ENCODE results near the gene UBTD1. TPM values are rescaled to one million over a fixed set of nuclear protein-coding genes. Genes with fewer than 3 reads are reported as not detected.

The UBTD1 gene
- total RNA-seq, 2 experiments from 2014 or later, result 0.99 to 1.3 TPM

DNA sequence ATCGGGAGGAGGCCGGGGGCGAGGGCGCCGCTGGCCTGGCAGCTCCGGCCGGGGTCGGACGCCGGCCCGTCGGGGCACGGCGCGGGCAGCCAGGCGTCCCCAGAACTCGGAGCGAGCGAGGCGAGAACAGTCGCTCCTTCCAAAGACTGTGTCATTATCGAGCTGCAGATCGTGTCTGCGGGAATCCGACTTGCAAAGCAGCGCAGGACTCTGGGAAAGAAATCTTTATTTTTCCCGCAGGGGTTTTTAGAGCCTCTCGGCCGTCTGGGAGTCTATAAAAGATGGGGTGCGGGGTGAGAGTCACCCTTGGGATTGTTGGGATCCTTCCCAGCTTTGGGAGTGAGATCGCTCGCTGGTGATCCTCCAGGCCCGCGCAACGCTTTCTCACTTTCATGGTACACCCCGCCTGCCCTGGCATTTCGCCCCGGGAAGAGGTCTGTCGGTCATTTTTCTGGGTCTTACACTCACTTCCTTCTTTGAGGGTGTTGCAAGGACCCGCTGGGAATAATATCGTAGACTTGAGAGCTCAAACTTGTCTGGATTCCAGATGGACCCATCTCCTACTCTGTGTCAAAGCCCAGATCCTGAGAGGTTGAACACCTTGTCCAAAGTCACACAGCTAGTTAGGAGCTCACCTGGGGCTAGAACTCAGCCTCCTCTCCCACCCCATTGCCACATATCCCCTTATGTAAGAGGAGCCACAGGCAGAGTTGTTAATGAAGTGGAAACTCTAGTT, 1.0 kb downstream of the UBTD1 start:
- Mint-ChIP-seq H3K4me3 (peak overlapping the region; percentile 35), H3K36me3 (peaks cover 4% of the 10 kb centered on the region), H3K27me3 (peaks cover 26% of the 10 kb centered on the region), H3K27ac (no peak overlapping the region), H3K9me3 (no peaks in the 10 kb centered on the region), H3K4me1 (peaks cover 29% of the 10 kb centered on the region)
- no peak for DNase-seq

DNA sequence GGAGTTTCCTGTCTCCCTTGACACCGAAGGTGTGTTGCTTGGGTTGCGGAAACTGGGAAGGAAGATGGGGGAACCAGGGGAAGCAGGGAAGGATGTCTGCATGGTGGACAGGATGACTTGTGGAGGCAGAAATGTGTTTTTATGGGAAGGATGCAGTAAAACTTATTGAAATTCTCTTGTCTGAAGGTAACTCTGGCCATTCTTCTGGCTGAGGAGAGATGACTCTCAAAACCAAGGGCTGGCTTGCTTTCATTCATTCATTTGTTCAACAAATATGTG, 1.5 kb downstream of the UBTD1 start:
- H3K36me3 Mint-ChIP-seq, result peaks cover 4% of the 10 kb centered on the region
- no peak overlapping the region for H3K4me3 Mint-ChIP-seq
- no peak overlapping the region for H3K27ac Mint-ChIP-seq
- peaks cover 24% of the 10 kb centered on the region for H3K4me1 Mint-ChIP-seq
- no peaks in the 10 kb centered on the region for H3K9me3 Mint-ChIP-seq
- DNase-seq, result no peak
- H3K27me3 Mint-ChIP-seq, result peaks cover 26% of the 10 kb centered on the region

DNA sequence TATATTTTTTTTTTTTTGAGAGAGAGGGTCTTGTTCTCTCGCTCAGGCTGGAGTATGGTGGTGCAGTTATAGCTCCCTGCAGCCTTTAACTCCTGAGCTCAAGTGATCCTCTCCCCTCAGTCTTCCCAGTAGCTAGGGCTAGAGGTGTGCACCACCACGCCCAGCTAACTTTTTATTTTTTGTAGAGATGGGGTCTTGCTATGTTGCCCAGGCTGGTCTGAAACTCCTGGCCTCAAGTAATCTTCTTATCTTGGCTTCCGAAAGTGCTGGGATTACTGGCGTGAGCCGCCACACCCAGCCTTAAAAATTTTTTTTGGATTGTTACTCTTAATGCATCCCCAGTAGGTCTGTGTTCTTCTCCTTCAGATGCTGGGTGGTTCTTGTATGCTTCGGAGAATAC, 4.2 kb downstream of the UBTD1 start:
- no peak overlapping the region for H3K4me3 Mint-ChIP-seq
- peaks cover 26% of the 10 kb centered on the region for H3K27me3 Mint-ChIP-seq
- no peak for DNase-seq
- H3K27ac Mint-ChIP-seq, result no peak overlapping the region
- peaks cover 4% of the 10 kb centered on the region for H3K4me1 Mint-ChIP-seq
- no peaks in the 10 kb centered on the region for H3K9me3 Mint-ChIP-seq
- H3K36me3 Mint-ChIP-seq, result peaks cover 2% of the 10 kb centered on the region

DNA sequence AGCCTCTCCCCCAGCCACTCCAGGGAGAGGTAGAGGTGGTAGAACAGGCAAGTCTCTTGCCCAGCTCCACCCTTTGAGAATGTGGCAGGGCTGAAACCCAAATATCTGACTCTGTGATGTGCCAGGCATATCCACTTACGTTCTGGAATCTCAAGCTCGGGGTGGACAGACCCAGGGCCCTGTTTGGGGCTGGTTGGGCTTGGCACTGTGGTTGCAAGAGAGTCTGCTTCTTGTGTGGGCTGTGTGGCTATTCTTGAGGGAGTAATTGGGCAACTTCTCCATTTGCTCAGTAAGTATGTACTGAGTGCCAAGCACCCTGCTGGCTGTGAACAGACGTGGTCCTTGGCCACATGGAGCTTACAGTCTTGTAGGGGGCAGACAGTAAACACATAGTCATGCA, 4.7 kb downstream of the UBTD1 start:
- no peak overlapping the region for H3K4me3 Mint-ChIP-seq
- H3K27me3 Mint-ChIP-seq, result peaks cover 26% of the 10 kb centered on the region
- H3K4me1 Mint-ChIP-seq, result peaks cover 4% of the 10 kb centered on the region
- no peaks in the 10 kb centered on the region for H3K36me3 Mint-ChIP-seq
- no peaks in the 10 kb centered on the region for H3K9me3 Mint-ChIP-seq
- DNase-seq, result no peak
- H3K27ac Mint-ChIP-seq, result no peak overlapping the region

DNA sequence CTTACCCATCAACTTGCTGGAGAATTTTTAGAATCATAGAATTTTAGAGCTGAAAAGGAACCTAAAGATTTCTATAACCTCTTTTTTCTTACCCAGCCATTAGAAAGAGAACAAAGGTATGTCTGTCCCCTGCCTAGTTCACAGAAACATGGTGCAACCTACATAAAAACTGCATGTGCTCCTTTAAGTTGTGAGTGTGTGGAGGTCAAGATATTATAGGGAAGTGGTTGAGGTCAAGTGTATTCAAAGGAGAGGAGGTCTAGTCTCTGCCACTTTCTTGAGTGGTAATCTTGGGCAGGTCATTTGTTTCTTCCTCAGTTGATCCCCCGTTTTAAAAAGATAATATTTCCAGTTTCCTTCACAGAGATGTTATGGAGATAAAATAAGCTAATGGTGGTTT, 6.4 kb downstream of the UBTD1 start:
- no peak overlapping the region for H3K27ac Mint-ChIP-seq
- no peak for DNase-seq
- H3K9me3 Mint-ChIP-seq, result no peaks in the 10 kb centered on the region
- peaks cover under 1% of the 10 kb centered on the region for H3K4me1 Mint-ChIP-seq
- H3K36me3 Mint-ChIP-seq, result no peaks in the 10 kb centered on the region
- H3K4me3 Mint-ChIP-seq, result no peak overlapping the region
- H3K27me3 Mint-ChIP-seq, result peaks cover 20% of the 10 kb centered on the region

DNA sequence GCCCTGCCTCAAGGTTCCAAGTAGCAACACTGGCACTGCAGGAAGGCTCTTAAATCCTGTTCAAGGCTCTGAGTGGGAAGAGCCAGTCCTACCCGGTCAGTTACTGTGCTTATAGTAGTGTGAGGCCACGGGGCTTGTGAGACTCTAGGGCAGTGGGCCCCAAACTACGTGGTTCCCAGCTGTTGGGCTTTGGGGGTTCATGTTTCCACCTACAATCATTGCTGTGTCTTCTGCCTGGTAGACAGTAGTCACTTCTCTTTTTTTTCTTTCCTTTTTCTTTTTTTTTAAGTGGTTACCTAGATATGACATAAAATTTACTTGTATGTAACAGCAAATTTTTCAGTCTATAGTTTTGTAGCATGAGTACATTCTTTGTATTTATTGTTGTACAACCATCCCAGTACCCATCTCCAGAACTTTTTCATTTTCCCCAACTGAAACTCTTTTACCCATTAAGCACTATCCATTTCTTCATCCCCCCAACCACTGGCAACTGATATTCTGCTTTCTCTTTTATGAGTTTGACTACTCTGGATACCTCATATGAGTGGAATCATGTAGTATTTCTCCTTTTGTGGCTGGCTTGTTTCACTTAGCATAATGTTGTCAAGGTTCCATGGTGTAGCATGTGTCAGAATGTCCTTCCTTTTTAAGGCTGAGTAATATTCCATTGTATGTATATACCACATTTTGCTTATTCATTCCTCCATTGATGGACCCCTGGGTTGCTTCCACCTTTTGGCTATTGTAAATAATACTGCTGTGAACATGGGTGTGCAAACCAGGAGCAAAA, 7.7 kb downstream of the UBTD1 start:
- no peak overlapping the region for H3K4me3 Mint-ChIP-seq

DNA sequence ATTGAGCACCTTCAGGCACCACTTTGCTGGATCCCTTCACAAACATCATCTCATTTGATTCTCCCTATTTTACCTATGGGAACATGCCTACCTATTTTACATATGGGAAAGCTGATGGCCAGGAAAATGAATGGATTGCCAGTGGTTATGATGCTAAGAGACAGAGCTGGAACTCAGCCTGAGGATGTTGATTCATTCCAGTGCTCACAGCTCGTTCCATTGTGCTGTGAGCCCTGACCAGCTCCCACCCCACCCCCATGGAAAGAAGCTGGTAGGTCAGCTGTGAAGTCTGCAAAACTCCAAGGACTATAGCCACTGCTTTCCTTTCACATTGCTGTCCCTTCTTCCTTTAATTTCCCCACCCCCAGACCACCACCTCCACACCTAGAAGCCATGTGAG, 9.6 kb downstream of the UBTD1 start:
- H3K9me3 Mint-ChIP-seq, result no peaks in the 10 kb centered on the region
- H3K27me3 Mint-ChIP-seq, result no peaks in the 10 kb centered on the region
- DNase-seq, result no peak
- no peaks in the 10 kb centered on the region for H3K36me3 Mint-ChIP-seq
- no peaks in the 10 kb centered on the region for H3K4me1 Mint-ChIP-seq
- no peak overlapping the region for H3K27ac Mint-ChIP-seq
- H3K4me3 Mint-ChIP-seq, result no peak overlapping the region

More for the DNA sequence above, 7.7 kb downstream of the UBTD1 start:
- Mint-ChIP-seq H3K27ac (no peak overlapping the region), H3K9me3 (no peaks in the 10 kb centered on the region), H3K4me1 (no peaks in the 10 kb centered on the region), H3K27me3 (peaks cover 7% of the 10 kb centered on the region), H3K36me3 (no peaks in the 10 kb centered on the region)
- no peak for DNase-seq

DNA sequence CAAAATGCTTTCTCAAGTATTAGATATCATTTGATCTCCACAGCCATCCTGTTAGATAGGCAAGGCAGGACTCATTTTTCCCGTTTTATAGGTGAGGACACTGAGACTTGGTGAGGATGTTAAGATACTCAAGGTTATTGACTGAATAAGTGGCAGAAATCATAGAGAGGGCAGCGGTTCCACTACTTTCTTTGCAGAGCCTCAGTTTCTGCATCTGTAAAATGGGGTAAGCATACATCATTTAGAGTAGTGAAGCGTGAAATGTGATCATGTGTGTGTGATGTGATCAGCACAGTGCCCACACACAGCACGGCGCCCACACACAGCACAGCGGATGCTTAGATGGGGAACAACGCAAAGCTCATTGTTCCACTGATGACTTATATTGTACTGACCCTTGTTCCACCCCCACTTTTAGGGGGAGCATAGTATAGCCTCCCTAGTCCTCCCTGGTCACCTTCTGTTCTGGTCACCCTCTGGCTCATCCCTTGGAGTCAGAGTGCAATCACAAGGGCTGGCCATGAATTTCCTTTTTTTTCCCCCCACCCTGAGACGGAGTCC, 10.5 kb downstream of the UBTD1 start:
- Mint-ChIP-seq H3K4me3 (no peak overlapping the region), H3K27me3 (no peaks in the 10 kb centered on the region), H3K27ac (no peak overlapping the region), H3K9me3 (no peaks in the 10 kb centered on the region), H3K4me1 (no peaks in the 10 kb centered on the region), H3K36me3 (no peaks in the 10 kb centered on the region)
- no peak for DNase-seq

DNA sequence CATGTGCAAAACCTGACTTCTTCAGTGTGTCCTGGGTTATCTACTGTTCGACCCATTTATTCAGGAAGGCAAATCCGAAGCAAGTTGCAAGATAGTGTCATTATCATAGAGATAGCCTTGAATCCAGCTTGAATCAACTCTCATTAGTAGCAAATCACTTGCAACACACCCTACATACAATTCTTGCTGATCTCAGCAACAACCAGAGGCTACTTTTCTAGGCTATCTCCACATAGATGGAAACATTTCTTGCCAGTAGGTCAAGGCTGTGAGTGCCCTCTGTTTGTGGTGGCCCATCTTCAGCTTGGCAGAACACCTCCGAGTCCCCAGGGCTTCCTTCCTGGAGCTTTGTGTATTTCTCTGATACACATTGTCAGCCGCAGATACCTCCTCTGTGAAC, 12.0 kb downstream of the UBTD1 start:
- H3K27ac Mint-ChIP-seq, result no peak overlapping the region
- DNase-seq, result no peak
- no peak overlapping the region for H3K4me3 Mint-ChIP-seq
- no peaks in the 10 kb centered on the region for H3K4me1 Mint-ChIP-seq
- no peaks in the 10 kb centered on the region for H3K9me3 Mint-ChIP-seq
- H3K36me3 Mint-ChIP-seq, result no peaks in the 10 kb centered on the region
- no peaks in the 10 kb centered on the region for H3K27me3 Mint-ChIP-seq

DNA sequence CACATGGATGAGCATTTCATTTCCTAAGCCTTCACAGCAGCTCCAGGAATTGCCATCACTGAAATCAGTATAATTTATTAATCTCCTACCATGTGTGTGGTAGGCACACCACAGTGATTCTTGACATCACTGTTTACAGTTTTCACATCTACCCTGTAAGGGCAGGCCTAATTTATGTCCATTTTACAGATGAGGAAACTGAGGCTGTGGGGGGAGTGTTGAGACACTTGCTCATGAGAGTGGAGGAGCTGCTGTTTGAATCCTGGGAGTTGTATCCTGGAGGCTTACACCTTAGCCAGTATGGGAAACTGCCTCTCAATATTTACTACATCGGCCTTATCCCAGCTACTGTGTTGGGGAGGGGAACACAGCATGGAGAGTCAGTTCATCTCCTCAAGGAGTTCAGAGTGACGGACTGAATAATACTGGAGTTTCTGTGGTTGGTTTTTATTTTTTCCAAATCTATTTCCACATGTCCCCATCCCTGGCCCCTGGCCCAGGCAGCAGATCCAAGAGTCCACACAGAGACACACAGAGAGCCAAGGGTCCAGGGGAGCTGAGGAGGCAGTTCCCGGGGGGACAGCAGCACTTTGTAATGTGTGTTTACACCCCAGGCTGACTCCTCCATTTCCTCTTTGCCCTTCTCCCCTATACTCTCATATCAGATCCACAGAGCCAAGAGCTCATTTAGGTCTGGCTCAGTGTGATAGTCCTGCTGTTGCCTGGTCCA, 13.2 kb downstream of the UBTD1 start:
- Mint-ChIP-seq H3K36me3 (no peaks in the 10 kb centered on the region), H3K4me3 (no peak overlapping the region), H3K27me3 (no peaks in the 10 kb centered on the region), H3K27ac (no peak overlapping the region), H3K4me1 (no peaks in the 10 kb centered on the region), H3K9me3 (no peaks in the 10 kb centered on the region)
- no peak for DNase-seq

DNA sequence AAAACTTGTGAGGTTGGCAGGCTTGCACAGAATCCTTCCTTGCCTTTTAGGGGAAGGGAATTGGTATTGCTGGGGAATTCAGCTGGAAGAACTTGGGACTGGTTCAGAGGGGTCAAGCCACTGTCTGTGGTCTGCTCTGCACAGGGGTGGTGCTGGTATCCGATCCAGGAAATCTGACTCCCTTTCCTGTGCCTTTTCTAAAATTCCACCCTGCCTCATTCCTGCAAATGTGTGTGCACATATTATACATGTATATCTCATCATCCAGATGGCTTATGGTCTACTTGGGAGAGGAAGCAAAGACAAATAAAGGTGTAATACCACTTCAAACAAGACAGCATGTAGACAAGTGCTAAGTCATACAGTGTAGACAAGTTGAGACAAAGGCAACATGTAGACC, 14.3 kb downstream of the UBTD1 start:
- Mint-ChIP-seq H3K27me3 (no peaks in the 10 kb centered on the region), H3K27ac (no peak overlapping the region), H3K4me3 (no peak overlapping the region), H3K9me3 (no peaks in the 10 kb centered on the region), H3K36me3 (no peaks in the 10 kb centered on the region), H3K4me1 (no peaks in the 10 kb centered on the region)
- no peak for DNase-seq

DNA sequence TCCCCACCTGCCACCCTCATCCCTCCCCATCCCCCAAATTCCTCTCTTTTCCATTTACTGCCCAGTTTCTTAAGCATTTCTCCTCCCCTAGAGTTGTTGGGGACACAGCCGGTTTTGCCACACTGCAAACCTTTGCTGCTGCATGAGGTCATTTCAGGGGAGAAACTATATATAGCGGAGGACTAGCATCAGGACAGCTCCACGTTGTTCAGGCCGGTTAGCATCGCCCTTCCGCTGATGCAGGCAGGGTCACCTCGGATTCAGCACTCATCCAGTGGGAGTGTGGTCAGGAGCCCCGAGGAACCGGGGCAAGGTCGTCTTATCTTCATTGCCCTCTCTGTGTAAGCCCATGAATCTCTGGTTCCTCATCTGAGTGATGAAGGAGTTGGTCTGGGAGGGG, 15.6 kb downstream of the UBTD1 start:
- no peaks in the 10 kb centered on the region for H3K4me1 Mint-ChIP-seq
- H3K27ac Mint-ChIP-seq, result no peak overlapping the region
- no peaks in the 10 kb centered on the region for H3K27me3 Mint-ChIP-seq
- DNase-seq, result no peak
- no peak overlapping the region for H3K4me3 Mint-ChIP-seq
- H3K9me3 Mint-ChIP-seq, result no peaks in the 10 kb centered on the region
- H3K36me3 Mint-ChIP-seq, result no peaks in the 10 kb centered on the region

DNA sequence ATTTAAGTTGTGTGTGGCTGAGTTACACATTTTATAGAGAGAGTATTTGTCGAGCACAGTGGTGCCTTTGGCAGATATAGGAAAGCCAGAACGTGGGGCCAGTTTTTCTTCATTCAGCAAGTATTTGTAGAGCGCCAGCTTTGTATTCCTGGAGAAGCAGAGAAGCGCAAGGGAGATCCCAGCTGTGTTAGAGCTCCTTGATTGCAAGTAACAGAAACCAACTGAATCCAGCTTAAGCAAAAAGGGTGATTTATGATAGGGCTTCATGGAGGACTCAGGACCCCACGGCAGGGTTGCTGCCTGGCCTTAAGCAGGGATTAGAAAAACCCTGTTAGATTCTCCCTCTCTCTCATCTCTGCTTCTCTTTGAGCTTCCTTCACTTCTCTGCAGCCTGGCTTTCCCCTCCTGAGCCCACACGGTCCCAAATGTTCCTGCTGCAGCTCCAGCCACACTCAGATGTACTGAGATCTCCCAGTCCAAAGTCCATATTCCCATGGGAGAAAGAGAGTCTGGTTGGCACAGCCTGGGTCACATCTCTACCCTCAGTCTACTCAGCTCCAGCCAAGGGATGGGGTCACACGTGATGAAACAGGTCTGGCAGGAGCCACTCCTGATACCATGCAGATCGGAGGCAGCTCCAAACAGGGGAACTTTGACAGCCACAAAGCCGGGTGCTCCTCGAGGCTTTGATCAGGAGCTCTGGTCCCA, 16.7 kb downstream of the UBTD1 start:
- Mint-ChIP-seq H3K4me1 (no peaks in the 10 kb centered on the region), H3K27me3 (no peaks in the 10 kb centered on the region), H3K9me3 (no peaks in the 10 kb centered on the region), H3K27ac (no peak overlapping the region), H3K4me3 (no peak overlapping the region), H3K36me3 (no peaks in the 10 kb centered on the region)
- DNase-seq, result no peak

DNA sequence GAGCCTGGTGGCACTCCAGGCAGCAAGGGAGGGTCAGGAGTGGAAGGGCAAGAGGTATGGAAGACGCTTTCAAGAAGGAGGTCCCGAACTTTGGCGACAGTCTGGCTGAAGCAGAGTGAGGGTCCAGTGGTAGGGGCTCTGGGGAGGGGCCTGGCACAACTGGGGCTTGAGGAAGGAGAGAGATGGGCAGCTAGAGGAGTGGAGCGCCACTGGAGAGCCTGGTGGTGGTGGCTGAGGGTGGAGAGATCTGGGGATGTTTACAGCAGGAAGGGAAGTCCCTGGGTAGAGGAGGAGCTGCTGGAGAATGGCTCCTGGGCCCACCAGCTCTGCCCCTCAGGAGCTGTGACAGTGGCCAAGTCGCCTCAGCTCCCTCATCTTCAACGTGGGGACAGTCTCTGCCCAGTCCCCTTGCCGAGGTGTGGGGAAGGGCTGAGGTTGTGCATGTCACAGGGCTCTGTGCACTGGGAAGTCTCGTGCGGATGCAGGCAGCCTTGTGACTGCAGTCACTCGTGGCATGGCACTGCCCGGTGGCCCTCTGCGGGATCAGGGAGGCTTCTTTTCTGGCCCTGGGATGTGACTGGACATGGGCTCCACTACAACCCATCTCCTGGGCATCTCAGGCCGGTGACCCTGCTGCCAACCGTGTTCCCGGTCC, 18.5 kb downstream of the UBTD1 start:
- no peaks in the 10 kb centered on the region for H3K9me3 Mint-ChIP-seq
- no peak for DNase-seq
- H3K4me3 Mint-ChIP-seq, result no peak overlapping the region
- no peaks in the 10 kb centered on the region for H3K27me3 Mint-ChIP-seq
- no peaks in the 10 kb centered on the region for H3K36me3 Mint-ChIP-seq
- H3K4me1 Mint-ChIP-seq, result no peaks in the 10 kb centered on the region
- no peak overlapping the region for H3K27ac Mint-ChIP-seq

Data from activated naive CD8-positive, alpha-beta T cell treated with anti-CD3 and anti-CD28 coated beads for 36 hours (primary cell).